GM19043 (cell line): Measurements from ENCODE around the gene RIMBP2.
"Not testable (repeated sequence)": the region's sequence is repeated elsewhere in the genome, so short reads cannot be mapped to it uniquely, and the experiment has no call there.

Experiments used
- ATAC-seq: cut with Tn5 transposase; IDR thresholded peaks from one replicate; pipeline ENCODE4 v1.9.1; 2021; ENCODE audit warnings: low read depth; ENCODE audit not compliant: unreplicated experiment

The RIMBP2 gene

DNA sequence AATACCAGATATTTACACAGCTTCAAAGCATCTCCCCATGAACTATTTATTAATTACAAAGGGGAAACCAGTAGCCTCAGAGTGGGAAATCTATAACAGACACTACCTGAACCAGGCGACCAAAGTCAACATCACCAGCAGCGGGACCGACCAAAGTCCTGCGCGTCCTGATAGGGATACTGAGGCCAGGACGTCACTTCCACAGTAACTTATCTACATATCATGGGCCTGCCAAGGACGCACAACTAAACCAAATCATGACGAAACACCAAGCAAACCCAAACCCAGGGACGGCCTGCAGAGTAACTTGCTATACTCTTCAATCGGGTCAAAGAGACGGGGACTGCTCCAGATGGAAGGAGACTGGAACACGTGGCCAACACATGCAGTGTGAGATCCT, 26.0 kb upstream of the RIMBP2 start:
- ATAC-seq = no peak

DNA sequence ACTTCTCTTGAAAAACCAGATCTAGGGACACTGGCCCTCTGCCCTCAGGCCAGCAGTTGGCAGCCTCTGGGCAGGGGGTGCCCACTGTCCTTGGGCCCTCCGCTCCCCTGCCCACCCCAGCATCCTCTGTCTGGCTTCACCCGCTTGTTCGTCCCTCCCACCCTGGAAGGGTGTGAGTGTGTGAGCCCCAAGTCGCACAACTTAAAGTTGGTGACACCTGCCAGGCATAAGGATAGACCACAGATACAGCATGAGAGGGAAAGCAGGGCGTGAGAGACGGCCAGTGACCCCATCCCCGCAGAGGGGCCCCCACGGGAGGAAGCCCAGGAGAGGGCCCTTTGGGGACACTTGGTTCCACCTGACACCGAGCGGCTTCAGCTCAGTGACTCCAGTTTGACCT, 23.5 kb upstream of the RIMBP2 start:
- no peak for ATAC-seq

DNA sequence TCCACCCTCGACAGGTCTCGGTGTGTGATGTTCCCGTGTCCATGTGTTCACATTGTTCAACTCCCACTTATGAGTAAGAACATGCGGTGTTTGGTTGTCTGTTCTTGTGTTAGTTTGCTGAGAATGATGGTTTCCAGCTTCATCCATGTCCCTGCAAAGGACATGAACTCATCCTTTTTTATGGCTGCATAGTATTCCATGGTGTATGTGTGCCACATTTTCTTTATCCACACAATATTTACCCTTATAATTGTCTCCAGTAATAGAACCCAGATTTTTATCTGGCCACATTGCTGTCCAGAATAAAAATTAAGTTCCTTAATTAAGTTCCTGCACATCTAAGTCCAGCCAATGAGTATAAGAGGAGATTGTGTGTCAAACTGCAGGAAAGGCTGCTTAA, 22.3 kb upstream of the RIMBP2 start:
- ATAC-seq = not testable (repeated sequence)

DNA sequence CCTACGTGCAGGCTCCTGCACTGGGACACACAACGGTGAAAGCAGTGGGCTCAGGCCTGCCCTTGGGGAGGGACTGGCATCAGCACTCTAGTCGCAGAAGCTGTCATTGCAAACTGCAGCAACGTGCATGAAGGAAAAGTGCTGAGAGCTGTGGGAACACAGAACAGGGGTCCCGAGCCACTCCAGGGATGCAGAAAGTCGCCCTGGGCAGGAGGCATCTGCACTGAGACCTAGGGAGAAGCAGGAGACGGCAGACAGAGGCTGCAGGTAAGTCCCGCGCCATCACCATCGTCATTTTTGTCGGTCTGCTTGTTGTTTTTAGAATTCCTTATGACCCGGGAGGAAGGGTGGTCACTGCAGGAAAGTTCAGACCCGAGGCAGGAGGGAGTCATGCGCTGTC, 21.6 kb upstream of the RIMBP2 start:
- no peak for ATAC-seq

DNA sequence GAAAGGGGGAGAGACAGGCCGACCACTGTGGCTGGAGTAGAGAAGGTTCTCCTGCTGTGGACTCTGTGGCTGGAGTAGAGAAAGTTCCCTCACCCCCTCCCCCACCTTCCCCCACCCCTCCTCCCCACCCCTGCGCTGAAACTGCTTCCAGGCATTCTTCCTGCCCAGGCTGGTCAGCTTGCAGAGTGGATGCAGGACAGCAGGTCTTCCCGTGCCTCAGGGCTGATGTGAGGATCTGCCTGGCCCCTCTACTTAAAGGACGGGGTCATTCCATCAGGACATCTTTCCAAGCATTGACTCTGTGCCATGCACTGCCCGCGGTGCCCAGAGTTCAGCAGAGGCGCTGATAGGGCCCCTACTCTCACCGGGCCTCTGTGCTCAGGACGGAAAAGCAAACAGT, 13.2 kb upstream of the RIMBP2 start:
- ATAC-seq = no peak

DNA sequence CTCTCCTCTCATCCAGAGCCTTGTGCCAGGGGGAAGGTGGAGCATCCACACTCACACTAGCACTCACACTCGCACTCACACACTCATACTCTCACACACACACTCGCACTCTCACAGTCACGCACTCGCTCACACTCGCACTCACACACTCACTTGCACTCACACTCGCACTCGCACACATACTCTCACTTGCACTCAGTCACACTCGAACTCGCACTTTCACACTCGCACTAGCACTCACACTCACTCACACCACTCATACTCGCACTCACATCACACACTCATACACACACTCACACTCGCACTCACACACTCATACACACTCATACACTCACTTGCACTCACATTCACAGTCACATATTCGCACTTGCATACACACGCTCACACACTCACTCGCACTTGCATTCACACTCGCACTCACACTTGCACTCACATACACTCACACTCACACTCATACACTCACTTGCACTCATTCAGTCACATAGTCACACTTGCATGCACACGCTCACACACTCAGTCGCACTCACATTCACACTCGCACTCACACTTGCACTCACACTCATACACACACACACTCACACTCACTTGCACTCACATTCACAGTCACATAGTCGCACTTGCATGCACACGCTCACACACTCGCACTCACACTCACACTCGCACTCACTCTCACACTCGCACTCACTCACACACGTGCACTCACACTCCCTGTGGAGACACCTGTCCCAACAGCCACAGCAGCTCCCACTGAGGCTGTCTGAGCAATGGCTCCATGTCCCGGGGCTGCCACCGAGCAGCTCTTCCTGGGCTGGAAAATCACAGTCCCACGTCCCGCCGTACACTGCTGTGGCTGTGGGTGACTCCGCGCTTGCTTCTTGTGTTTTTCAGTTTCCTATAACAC, 12.3 kb upstream of the RIMBP2 start:
- no peak for ATAC-seq

DNA sequence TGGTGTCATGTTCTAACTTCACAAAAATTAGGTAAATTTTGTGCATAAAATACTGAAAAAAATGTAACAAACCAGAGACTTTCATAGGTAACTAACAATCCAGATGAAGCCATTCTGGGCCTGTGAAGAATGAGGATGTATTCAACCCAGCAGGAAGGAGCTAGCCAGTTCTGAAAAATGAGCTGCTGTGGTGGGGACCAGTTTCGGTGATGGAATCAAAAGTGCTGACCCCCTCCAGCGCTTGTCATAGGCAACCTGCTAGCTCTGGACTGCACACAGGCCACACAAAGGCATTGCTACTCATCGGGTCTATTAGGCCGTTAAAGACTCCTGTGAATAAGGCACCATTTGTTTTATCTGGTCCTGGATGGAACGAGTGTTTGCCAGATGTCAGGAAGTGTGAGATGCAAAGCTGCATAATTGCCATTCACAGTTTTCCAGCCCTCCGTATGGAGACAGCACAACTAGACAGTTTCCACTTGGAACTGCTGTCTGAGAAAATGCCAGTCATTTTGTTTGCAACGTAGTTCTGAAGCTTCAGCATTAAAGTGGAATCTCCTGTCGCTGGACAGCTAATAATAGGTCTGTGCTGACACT, 3.3 kb upstream of the RIMBP2 start:
- ATAC-seq = no peak

DNA sequence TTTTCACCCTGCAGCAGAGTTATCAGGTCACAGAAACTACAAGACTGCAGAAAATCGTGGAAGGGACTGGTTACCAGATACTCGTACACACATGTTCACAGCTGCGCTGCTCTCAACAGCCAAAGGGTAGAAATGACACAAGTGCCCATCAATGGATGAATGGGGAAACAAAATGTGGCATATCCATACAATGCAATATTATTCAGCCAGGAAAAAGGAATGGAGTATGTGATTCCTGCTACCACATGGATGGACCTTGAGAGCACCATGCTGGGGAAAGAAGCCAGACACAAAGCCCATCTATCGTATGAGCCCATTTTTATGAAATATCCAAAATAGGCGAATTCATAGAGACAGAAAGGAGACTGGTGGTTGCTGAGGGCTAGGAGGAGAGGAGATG, 1.7 kb upstream of the RIMBP2 start:
- ATAC-seq = no peak

DNA sequence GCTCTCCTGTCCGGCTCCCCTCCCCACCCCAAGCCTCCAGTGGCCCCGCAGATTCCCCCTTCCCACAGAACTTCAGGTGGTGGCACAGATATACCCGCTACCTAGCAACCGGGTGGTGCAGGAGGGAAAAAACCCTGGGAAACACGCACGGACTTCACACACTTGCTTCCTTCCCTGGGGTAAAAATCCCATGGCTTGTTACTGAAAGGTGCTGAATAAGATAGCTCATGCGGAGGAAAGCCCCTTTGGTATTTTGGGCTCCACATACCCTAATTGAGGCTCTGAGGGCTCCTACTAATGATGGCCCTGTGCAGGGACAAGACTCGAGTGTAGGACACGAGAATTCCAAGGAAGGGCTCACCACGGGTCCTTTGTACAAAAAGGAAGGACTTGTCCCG, 869 bp upstream of the RIMBP2 start:
- no peak for ATAC-seq

DNA sequence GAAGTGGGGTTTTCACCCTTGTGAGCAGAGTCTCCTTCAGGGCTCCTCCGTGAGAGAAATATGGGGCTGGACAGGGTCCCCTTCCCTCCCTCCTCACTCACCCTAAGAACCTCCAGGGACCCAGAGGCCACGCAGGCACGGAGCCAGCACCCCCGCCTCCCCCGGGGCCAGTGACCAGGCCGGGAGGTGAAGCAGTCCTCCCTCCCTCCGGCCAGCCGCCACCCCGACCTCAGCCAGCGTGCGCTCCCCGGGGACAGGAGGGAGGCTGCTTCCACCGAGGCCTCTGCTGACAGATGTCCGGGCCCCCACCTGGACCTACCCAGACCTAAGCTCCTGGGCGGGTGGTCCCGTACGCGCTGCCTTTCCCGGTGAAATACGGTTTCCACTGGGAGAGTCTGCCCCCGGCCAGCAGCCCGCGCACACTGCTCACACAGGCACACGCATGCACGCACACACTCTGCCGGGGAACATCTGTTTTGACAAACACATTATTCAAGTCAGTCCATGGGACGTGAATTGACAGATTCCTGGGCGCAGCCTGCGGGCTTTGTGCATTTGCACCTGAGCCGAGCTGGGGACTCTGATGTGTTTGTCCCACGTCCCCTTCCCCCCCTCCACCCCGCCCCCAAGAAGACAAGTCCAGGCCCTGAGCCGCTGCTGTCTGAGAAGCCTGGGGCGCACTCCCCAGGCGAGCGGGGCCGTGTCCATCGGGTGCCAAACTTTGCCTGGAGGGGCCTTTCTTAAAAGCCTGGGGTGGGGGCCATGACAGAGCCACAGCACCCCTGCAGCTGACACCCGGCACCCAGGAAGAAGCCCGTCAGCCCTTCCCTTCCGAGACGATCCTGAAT, 725 bp downstream of the RIMBP2 start:
- ATAC-seq = no peak

DNA sequence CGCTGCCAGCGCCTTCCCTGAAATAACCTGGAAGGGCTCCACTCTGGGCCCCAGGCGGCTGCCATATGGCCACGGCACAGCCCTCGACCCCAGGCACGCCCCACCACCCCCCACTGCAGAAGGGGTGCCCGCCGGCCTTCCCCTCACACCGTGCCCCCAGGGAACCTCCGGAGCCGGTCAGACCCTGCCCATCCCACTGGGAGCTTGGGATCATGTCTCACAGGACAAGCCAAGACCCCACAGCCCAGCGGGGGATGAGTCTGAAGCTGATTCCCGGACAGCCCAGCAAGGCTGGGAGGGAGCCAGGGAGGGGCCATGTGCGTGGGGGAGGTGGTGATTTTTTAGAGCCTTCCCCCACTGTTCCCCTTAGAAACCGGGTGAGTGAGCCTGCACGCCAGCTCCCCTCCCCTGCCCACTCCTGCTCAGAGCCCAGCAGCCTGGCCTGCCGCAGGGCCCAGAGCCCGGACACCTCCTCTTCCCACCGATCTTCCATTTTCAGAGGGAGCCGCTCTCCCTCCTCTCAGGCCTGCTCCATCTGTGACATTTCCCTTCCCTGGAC, 1.4 kb downstream of the RIMBP2 start:
- no peak for ATAC-seq

DNA sequence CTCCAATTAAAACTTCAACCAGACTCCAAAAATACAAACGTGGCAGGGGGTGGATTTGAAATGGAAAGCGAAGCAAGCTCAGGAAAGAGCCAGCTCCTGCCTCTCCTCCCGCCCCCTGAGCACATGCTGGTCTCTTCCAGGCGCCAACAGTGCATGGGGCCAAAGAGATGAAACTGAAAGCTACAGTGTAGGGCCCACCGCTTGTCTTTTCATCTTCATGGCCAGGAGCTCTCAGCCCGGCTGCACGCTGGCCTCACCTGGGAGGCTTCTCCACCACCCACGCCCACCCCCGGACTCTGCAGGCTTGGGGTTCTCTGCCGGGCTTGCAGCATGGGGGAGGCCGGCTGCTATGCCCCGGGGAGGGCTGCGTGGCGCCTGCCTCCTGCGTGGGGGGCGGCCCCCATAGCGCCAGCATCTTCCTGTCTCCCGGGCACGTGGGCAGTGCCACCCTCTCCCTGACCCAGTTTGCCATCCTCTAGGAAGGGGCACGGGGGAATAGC, 2.0 kb downstream of the RIMBP2 start:
- ATAC-seq = no peak

DNA sequence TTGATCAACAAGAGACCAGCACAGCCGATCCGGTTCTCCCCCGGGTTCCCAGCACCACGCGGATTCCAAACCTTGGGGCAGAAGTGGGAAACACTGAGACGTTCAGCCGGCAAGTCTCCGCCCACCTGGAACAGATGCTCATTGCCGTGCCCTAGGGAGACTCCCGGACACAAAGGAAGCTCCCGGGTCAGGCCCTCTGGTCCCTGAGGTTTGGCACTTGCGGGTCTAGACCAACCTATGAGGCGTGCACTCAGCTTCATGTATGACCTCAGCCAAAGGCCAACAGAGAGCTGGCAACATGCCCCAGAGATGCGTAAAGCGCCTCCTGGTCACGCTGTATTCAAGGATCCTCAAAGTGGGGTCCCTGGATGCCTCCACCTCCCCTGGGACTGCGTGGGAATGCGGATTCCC, 2.5 kb downstream of the RIMBP2 start:
- no peak for ATAC-seq

DNA sequence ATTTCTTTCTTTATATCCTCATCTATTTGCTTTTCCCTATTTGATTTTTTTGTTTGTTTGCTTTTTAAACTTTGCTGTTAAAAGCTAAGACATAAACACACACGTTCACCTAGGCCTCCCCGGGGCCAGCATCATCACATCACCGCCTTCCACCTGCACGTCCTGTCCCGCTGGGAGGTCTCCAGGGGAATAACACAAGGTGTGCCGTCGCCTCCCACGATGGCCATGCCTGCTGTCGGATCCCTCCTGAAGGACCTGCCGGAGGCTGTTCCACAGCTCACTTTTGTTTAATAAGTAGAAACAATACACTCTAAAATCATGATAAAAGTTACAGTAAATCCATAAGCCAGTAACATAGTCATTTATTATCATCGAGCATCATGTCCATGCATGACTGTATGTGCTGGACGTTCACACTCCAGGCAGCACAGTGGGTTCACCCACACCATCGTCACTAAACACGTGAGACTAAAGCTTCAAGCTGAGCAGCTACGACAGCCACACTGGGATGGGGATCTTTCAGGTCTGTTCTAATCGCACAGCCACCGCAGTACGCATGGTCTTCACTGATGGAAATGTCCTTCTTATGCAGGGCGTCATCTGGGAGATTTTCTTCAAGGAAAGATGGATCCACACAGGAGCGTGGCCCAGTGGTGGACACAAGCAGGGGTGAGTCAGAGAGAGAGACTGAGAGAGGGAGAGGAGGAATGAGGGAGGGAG, 3.6 kb downstream of the RIMBP2 start:
- no peak for ATAC-seq

DNA sequence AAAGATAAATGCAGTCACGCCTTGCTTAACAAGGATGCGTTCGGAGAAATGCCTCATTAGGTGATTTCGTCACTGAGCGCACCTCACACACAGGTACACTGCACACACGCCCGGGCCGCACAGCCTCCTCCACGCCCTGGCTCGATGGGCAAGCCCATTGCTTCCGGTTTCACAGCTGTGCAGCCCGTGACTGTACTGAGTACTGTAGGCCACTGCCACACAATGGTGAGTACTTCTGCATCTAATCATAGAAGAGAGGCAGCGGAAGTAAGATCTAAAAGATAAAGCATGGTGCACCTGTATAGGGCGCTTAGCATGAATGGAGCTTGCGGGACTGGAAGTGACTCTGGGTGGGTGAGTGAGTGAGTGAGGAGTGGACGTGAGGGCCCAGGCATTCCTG, 4.3 kb downstream of the RIMBP2 start:
- no peak for ATAC-seq

DNA sequence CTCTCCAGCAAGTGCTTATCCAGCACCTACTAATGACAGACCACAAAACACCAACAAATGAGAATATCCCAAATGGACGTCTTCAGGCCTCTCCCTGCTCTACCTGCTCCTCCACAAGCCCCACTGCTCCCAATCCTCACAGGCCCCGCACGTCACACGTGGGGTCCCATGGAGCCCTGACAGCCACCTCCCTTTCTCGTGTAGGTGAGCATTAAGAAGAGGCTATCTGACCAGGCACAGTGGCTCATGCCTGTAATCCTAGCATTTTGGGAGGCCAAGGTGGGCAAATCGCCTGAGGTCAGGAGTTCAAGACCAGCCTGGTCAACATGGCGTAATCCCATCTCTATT, 5.4 kb downstream of the RIMBP2 start:
- ATAC-seq = no peak

DNA sequence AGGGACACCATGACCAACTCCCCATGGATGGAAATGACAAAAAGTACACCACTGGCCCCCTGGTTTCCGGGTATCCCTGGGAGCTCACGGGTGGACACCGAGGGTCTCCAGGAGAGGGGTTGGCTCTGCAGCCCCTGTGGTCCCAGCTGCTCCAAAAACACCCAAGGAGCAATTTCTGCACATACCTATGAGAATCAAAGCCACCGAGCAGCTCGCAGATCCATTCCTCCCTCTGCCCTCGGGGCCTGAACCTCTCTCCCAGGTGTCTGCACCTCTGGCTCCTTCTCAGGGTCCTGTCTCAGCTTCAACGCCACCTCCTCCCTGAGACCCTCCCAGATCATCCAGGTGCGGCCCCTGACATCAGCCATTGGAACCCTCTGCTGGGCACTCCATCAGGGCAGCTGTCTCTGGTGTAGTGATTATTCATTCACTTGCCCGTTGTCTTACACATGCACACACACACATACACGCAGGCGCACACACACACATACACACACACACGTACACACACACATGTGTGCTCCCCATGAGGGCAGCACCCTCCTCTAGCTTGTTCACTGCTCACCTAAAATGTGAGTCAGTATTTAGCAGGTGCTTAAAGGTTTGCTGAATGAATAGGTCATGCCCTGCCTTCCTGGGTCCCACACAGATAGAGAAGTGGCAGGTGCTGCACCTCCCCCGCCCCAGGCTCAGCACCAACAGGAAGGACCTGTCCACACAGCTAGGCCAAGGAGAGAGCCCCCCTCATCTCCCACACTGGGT, 5.9 kb downstream of the RIMBP2 start:
- ATAC-seq = no peak

DNA sequence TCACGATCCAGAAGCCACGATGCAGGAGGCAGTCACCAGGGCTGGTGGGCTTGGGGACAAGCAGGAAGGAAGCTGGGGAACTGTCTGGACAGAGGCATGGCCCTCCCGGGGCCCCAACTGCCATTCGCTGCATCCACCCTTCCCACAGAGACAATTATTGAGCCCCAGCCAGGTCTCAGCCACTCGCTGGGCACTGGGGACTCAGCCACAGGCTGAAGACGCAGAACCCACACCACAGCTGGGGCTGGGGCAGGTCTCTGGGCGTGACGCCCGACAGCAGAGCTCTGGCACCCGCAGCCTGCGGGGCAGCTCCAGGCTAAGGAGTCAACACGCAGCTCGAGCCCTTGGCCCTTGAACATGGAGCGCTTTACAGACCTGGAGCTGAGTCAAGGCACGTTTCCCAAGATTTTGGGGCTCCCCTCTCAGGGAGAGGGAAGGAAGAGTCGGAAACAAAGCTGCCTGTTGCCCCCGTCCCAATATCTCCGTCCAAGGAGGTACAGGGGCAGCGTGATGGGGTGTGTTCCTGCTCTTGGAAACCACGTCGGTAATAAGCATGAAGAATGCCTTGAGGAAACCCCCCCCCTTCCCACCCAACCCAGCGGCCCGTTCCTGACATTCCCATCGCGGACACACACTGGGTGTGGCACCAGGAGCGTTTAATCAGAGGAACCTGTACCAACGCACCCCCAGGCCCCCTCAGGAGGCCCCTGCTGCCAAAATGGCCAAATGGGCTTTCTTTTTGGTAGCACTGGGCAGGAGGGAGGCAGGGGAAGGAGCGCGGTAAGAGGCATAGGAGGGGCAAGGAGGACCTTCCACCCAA, 6.7 kb downstream of the RIMBP2 start:
- no peak for ATAC-seq

DNA sequence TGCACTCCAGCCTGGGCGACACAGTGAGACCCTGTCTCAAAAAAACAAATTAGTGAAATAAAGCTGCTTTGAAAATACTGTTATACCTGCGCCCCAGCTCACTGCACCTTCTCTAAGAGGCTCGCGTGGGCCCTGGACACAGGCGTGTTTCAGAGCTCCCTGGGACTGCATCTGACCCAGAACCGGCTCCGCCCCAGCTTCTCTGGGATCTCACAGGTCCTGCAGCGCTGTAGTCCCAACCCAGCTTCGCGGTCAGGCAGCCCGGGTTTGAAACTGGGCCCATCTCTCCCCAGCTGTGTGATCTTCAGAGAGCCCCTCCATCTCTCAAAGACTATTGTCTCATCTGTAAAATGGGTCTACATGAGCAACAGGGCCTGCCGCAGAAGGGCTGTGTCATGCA, 7.5 kb downstream of the RIMBP2 start:
- no peak for ATAC-seq
